ENCODE data around the gene MINDY4B.

GRCh38 chr3:150828997-150829396 is 76.2 kb downstream of the MINDY4B start:
- TF ChIP-seq CTCF (IDR thresholded peaks at IDR 0.05) (no peak), POLR2A (IDR thresholded peaks at IDR 0.05) (no peak)

Measured in tibial nerve (tissue), 3 donors.